ENCODE data around the gene C1R.
"Not testable (repeated sequence)": the region's sequence is repeated elsewhere in the genome, so short reads cannot be mapped to it uniquely, and the experiment has no call there.

The C1R gene

GRCh38 chr12:7118881-7119280 is 26.6 kb upstream of the C1R start:
- FAIRE-seq, result no peak

- no peak for FAIRE-seq
Measured at GRCh38 chr12:7117670-7118069, 25.4 kb upstream of the C1R start.

GRCh38 chr12:7116916-7117315 is 24.7 kb upstream of the C1R start:
- FAIRE-seq, result no peak

- FAIRE-seq, result no peak
Measured at GRCh38 chr12:7116196-7116595, 24.0 kb upstream of the C1R start.

GRCh38 chr12:7114851-7115250 is 22.6 kb upstream of the C1R start:
- no peak for FAIRE-seq

- FAIRE-seq, result no peak
Measured at GRCh38 chr12:7114008-7114407, 21.8 kb upstream of the C1R start.

- peak; percentile 17 for FAIRE-seq
Measured at GRCh38 chr12:7113389-7113871, 21.2 kb upstream of the C1R start.

GRCh38 chr12:7112041-7112440 is 19.8 kb upstream of the C1R start:
- FAIRE-seq, result no peak

- FAIRE-seq, result no peak
Measured at GRCh38 chr12:7110661-7111060, 18.4 kb upstream of the C1R start.

GRCh38 chr12:7109572-7109920 is 17.3 kb upstream of the C1R start:
- no peak for FAIRE-seq

- no peak for FAIRE-seq
Measured at GRCh38 chr12:7108796-7109571, 16.7 kb upstream of the C1R start, which contains the start of gene C1RL. TSS of gene C1RL (minus strand) at chr12:7109214. CDS start at chr12:7109180, 34 bp downstream.

GRCh38 chr12:7108003-7108795 is 16.0 kb upstream of the C1R start:
- no peak for FAIRE-seq

GRCh38 chr12:7107636-7108002 is 15.4 kb upstream of the C1R start:
- no peak for FAIRE-seq

- not testable (repeated sequence) for FAIRE-seq
Measured at GRCh38 chr12:7107181-7107580, 14.9 kb upstream of the C1R start.

- FAIRE-seq, result no peak
Measured at GRCh38 chr12:7106082-7106481, 13.8 kb upstream of the C1R start.

- no peak for FAIRE-seq
Measured at GRCh38 chr12:7103837-7104584, 11.8 kb upstream of the C1R start.

GRCh38 chr12:7102582-7102981 is 10.3 kb upstream of the C1R start:
- no peak for FAIRE-seq

GRCh38 chr12:7101694-7102131 is 9.5 kb upstream of the C1R start:
- no peak for FAIRE-seq

- no peak for FAIRE-seq
Measured at GRCh38 chr12:7101047-7101693, 8.9 kb upstream of the C1R start.

- no peak for FAIRE-seq
Measured at GRCh38 chr12:7100239-7100638, 8.0 kb upstream of the C1R start.

GRCh38 chr12:7099290-7099996 is 7.2 kb upstream of the C1R start:
- no peak for FAIRE-seq

- no peak for FAIRE-seq
Measured at GRCh38 chr12:7096979-7097378, 4.7 kb upstream of the C1R start.

Measured in TTC549 (cell line).